SU-DHL-6 (cell line): Measurements from ENCODE around the gene VWDE.

Experiments
- H2AFZ ChIP-seq: fragments of 200-600 bp; sonication (generic); 2 replicates; pipeline ENCODE4 v1.6.1; 2014; ENCODE audit warnings: low read depth, mild to moderate bottlenecking, moderate library complexity, mixed read lengths, antibody characterized with exemption, low read length; ENCODE audit not compliant: severe bottlenecking
- H3F3A ChIP-seq: fragments of 200-600 bp; shearing (Covaris generic); 2 replicates; pipeline ENCODE4 v1.6.0; 2016; ENCODE audit warnings: antibody characterized with exemption, mild to moderate bottlenecking; ENCODE audit not compliant: insufficient read depth
- H3K27ac ChIP-seq: fragments of 200-600 bp; sonication (generic); 2 replicates; pipeline ENCODE4 v1.5.1; 2016; ENCODE audit warnings: low read depth, mild to moderate bottlenecking, low read length, moderate library complexity, mixed read lengths
- H3K27me3 ChIP-seq: fragments of 200-600 bp; sonication (generic), shearing (Covaris generic); 2 replicates; pipeline ENCODE4 v1.6.0; 2014; ENCODE audit warnings: mild to moderate bottlenecking, low read length
- H3K36me3 ChIP-seq: fragments of 200-600 bp; sonication (generic); 2 replicates; pipeline ENCODE4 v1.6.1; 2014; ENCODE audit warnings: mild to moderate bottlenecking, low read length, mixed read lengths
- H3K4me2 ChIP-seq: fragments of 300-600, 200-600 bp; shearing (Covaris generic), sonication (generic); 2 replicates; pipeline ENCODE4 v1.6.0; 2014; ENCODE audit warnings: low read length, low read depth, mild to moderate bottlenecking; ENCODE audit not compliant: poor library complexity, severe bottlenecking
- H3K4me3 ChIP-seq: fragments of 200-600 bp; sonication (generic); 2 replicates; pipeline ENCODE4 v1.5.1; 2014; ENCODE audit warnings: antibody characterized with exemption, low read length, mild to moderate bottlenecking, mixed read lengths; ENCODE audit not compliant: insufficient read depth, poor library complexity, severe bottlenecking
- H3K79me2 ChIP-seq: fragments of 200-600 bp; sonication (generic); 2 replicates; pipeline ENCODE4 v1.6.1; 2014; ENCODE audit warnings: mild to moderate bottlenecking, low read length, moderate library complexity; ENCODE audit not compliant: insufficient read depth
- H3K9ac ChIP-seq: fragments of 200-600 bp; sonication (generic); 2 replicates; pipeline ENCODE4 v1.7.0; 2014; ENCODE audit warnings: mild to moderate bottlenecking, low read length
- H3K9me2 ChIP-seq: fragments of 200-600 bp; sonication (generic); replicated peaks from 2 replicates; pipeline ENCODE4 v1.6.1; 2014; ENCODE audit warnings: low read length; ENCODE audit not compliant: insufficient read depth
- H3K9me3 ChIP-seq: fragments of 200-600 bp; sonication (generic); 2 replicates; pipeline ENCODE4 v1.6.1; 2014; ENCODE audit warnings: low read length, mixed read lengths; ENCODE audit not compliant: insufficient read depth
- H4K20me1 ChIP-seq: fragments of 200-600 bp; sonication (generic); 2 replicates; pipeline ENCODE4 v1.6.1; 2014; ENCODE audit warnings: low read depth, mild to moderate bottlenecking, antibody characterized with exemption, low read length, moderate library complexity, mixed read lengths
- CTCF ChIP-seq: fragments of 200-600 bp; sonication (generic); IDR thresholded peaks from one replicate; pipeline ENCODE4 v1.5.1; 2017; ENCODE audit warnings: antibody characterized with exemption, mild to moderate bottlenecking, low read length, moderate library complexity; ENCODE audit not compliant: insufficient read depth, poor library complexity, severe bottlenecking
- EZH2phosphoT487 ChIP-seq: fragments of 200-600 bp; sonication (generic), shearing (Covaris generic); conservative IDR thresholded peaks from 2 replicates; pipeline ENCODE4 v1.6.1; 2018; ENCODE audit warnings: mild to moderate bottlenecking, antibody characterized with exemption, low read length, moderate library complexity, mixed read lengths

The VWDE gene

GRCh38 chr7:12423997-12424745 lies 20.5 kb upstream of the VWDE start:
- H3K79me2 ChIP-seq: no peaks in the 10 kb centered on the region
- no peaks in the 10 kb centered on the region for H3F3A ChIP-seq
- TF ChIP-seq CTCF (no peak), EZH2phosphoT487 (no peak)
- H3K27ac ChIP-seq: no peak overlapping the region
- H3K9ac ChIP-seq: no peak overlapping the region
- no peaks in the 10 kb centered on the region for H3K9me3 ChIP-seq
- H3K27me3 ChIP-seq: no peaks in the 10 kb centered on the region
- H2AFZ ChIP-seq: no peak overlapping the region
- no peaks in the 10 kb centered on the region for H4K20me1 ChIP-seq
- H3K4me3 ChIP-seq: no peak overlapping the region
- no peaks in the 10 kb centered on the region for H3K36me3 ChIP-seq
- no peak overlapping the region for H3K4me2 ChIP-seq
- no peaks in the 10 kb centered on the region for H3K9me2 ChIP-seq

GRCh38 chr7:12423355-12423996 lies 19.8 kb upstream of the VWDE start:
- no peaks in the 10 kb centered on the region for H3K36me3 ChIP-seq
- H3K27ac ChIP-seq: no peak overlapping the region
- H3K9me3 ChIP-seq: no peaks in the 10 kb centered on the region
- no peaks in the 10 kb centered on the region for H3K79me2 ChIP-seq
- H2AFZ ChIP-seq: no peak overlapping the region
- H4K20me1 ChIP-seq: no peaks in the 10 kb centered on the region
- no peak overlapping the region for H3K4me2 ChIP-seq
- no peaks in the 10 kb centered on the region for H3F3A ChIP-seq
- H3K27me3 ChIP-seq: no peaks in the 10 kb centered on the region
- H3K4me3 ChIP-seq: no peak overlapping the region
- TF ChIP-seq CTCF (no peak), EZH2phosphoT487 (no peak)
- no peaks in the 10 kb centered on the region for H3K9me2 ChIP-seq
- H3K9ac ChIP-seq: no peak overlapping the region

GRCh38 chr7:12422554-12423320 lies 19.1 kb upstream of the VWDE start:
- Histone ChIP-seq H3K4me3 (no peak overlapping the region), H3K9me3 (no peaks in the 10 kb centered on the region)

More at GRCh38 chr7:12422554-12423320, 19.1 kb upstream of the VWDE start:
- H3K36me3 ChIP-seq: no peaks in the 10 kb centered on the region
- no peak overlapping the region for H3K27ac ChIP-seq
- H3K9ac ChIP-seq: no peak overlapping the region
- no peak for TF ChIP-seq CTCF
- no peaks in the 10 kb centered on the region for H4K20me1 ChIP-seq
- H3F3A ChIP-seq: no peaks in the 10 kb centered on the region
- no peaks in the 10 kb centered on the region for H3K9me2 ChIP-seq
- no peaks in the 10 kb centered on the region for H3K27me3 ChIP-seq
- H3K4me2 ChIP-seq: no peak overlapping the region
- no peaks in the 10 kb centered on the region for H3K79me2 ChIP-seq
- no peak overlapping the region for H2AFZ ChIP-seq
